Gastrocnemius medialis (tissue), 4 donors: ENCODE results near the gene ZNF549. TPM values are rescaled to one million over a fixed set of nuclear protein-coding genes. Genes with fewer than 3 reads are reported as not detected.

Experiments
- ATAC-seq, 2 donors: fragments of 150-250 bp; one replicate each; pipeline ENCODE4 v1.9.1; 2016
- DNase-seq, 2 donors: peaks; one replicate each; pipeline ENCODE4 v3.0.0-alpha.2; 2019
- H3K27ac ChIP-seq, 4 donors: fragments of 200-600 bp; sonication (generic); 1 replicate in 1 of 4; 2 replicates in 3 of 4; pipeline ENCODE4 v1.5.1; 2016 to 2018; ENCODE audit warnings: mild to moderate bottlenecking in 2 of 4, moderate library complexity in 1 of 4
- H3K27me3 ChIP-seq, 3 donors: fragments of 200-600 bp; sonication (generic) in 2 of 3; 1 replicate in 1 of 3; 2 replicates in 2 of 3; pipeline versions ENCODE4 v1.5.1 to v1.6.0; 2016 to 2019; ENCODE audit warnings: mild to moderate bottlenecking in 1 of 3, moderate library complexity in 1 of 3
- H3K36me3 ChIP-seq, 2 donors: fragments of 200-600 bp; sonication (generic) in 1 of 2; one replicate each; pipeline ENCODE4 v1.5.1; 2017 to 2018
- H3K4me1 ChIP-seq, 2 donors: fragments of 200-600 bp; sonication (generic) in 1 of 2; one replicate each; pipeline ENCODE4 v1.5.1; 2016 to 2017; ENCODE audit warnings: mild to moderate bottlenecking in 2 of 2
- H3K4me3 ChIP-seq, 4 donors: fragments of 200-600 bp; sonication (generic) in 3 of 4; 1 replicate in 1 of 4; 2 replicates in 3 of 4; pipeline ENCODE4 v1.5.1; 2016 to 2019; ENCODE audit warnings: mild to moderate bottlenecking in 2 of 4
- H3K9me3 ChIP-seq, 3 donors: fragments of 200-600 bp; sonication (generic) in 2 of 3; 1 replicate in 1 of 3; 2 replicates in 2 of 3; pipeline ENCODE4 v1.5.1; 2016 to 2019
- POLR2A ChIP-seq, 2 donors: fragments of 450-650 bp; IDR thresholded peaks; one replicate each; pipeline ENCODE4 v1.6.1; 2017; ENCODE audit warnings: antibody characterized with exemption in 2 of 2, mild to moderate bottlenecking in 2 of 2, moderate library complexity in 2 of 2
- in situ Hi-C, 4 donors: fragments of 200-750 bp; cut with MboI; loops; one replicate each; pipeline versions ENCODE4 v1.15.0 to v1.8.0; 2017; ENCODE audit warnings: low sequenced_read_pairs in 4 of 4
- intact Hi-C: fragments of 100-400 bp; cut with DNase I; formaldehyde crosslinking; loops from one replicate; pipeline ENCODE4 v1.15.1; 2023; ENCODE audit warnings: low total_unique reads
- total RNA-seq, 4 donors: library from RNA; depleted of rRNA; stranded (reverse); fragments of >200 nt; gene quantifications; one replicate each; pipeline versions ENCODE4 v1.1.0 to v1.2.3, GENCODE V29; 2016
- TF ChIP-seq, protein P1 (sequence below), 5 experiments: fragments of 450-650 bp in 3 of 5; fragments of 200-600 bp in 2 of 5; sonication (generic) in 2 of 5; IDR thresholded peaks in 4 of 5; conservative IDR thresholded peaks in 1 of 5; 1 replicate in 4 of 5; 2 replicates in 1 of 5; pipeline ENCODE4 v1.5.1; 2016 to 2019; ENCODE audit warnings: antibody characterized with exemption in 5 of 5, mild to moderate bottlenecking in 3 of 5, moderate library complexity in 3 of 5

The ZNF549 gene
- total RNA-seq, 4 donors from 2014 or later = 1.7 to 3.4 (median 2.3) TPM

DNA sequence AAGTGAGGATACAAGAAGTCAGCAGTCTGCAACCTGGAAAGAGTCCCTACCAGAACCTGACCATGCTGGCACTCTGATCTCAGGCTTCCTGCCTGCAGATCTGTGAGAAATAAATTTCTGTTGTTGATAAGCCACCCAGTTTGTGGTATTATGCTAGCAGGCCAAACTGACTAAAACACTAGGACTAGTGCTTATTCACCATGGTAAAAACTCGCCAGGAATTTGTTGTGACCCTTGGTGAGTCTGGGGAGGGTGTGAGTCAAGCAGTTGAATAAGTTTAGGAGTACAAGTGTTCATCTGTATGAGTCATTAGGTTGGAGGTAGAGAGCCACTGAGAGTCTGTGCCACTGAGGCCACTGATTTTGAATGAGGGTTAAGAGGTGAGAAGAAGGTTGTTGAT, 60.4 kb downstream of the ZNF549 start:
- TF ChIP-seq POLR2A (IDR thresholded peaks at IDR 0.05) = no peak
- TF ChIP-seq, protein P1, sequence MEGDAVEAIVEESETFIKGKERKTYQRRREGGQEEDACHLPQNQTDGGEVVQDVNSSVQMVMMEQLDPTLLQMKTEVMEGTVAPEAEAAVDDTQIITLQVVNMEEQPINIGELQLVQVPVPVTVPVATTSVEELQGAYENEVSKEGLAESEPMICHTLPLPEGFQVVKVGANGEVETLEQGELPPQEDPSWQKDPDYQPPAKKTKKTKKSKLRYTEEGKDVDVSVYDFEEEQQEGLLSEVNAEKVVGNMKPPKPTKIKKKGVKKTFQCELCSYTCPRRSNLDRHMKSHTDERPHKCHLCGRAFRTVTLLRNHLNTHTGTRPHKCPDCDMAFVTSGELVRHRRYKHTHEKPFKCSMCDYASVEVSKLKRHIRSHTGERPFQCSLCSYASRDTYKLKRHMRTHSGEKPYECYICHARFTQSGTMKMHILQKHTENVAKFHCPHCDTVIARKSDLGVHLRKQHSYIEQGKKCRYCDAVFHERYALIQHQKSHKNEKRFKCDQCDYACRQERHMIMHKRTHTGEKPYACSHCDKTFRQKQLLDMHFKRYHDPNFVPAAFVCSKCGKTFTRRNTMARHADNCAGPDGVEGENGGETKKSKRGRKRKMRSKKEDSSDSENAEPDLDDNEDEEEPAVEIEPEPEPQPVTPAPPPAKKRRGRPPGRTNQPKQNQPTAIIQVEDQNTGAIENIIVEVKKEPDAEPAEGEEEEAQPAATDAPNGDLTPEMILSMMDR (IDR thresholded peaks at IDR 0.05 in 4 of 5, conservative IDR thresholded peaks at IDR 0.05 in 1 of 5) = no peak
- peaks cover 8 to 49% of the 10 kb centered on the region in 2 donors for H3K36me3 ChIP-seq
- H3K4me3 ChIP-seq = no peak overlapping the region
- in situ Hi-C loops (no loop called here), intact Hi-C loops (no loop called here)
- no peak overlapping the region for H3K27ac ChIP-seq
- ATAC-seq = no peak
- no peaks in the 10 kb centered on the region for H3K27me3 ChIP-seq
- no peak for DNase-seq
- H3K9me3 ChIP-seq = peaks cover 4 to 32% (median 10%) of the 10 kb centered on the region in 3 donors
- H3K4me1 ChIP-seq = peaks cover 10 to 14% of the 10 kb centered on the region in 2 donors

DNA sequence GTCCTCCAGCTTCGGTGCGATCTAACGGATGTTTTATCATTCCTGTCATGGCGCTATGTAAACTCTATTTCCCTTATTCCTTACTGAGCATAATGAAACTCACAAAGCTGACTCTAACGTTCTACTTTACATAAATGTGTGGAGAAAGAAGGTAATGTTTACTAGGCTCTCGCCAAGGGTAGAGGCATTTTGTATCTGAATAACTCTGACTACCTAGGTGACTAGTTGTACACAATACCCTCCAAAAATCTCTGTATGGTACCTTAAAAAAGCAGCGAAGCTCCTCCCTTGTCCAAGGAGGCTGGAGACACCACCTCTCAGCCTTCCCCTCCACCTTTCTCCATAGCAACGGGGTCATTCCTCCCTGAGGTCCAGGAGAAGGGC, 72.2 kb downstream of the ZNF549 start:
- H3K4me3 ChIP-seq = peak overlapping the region; percentile 76 to 98 (median 79)
- H3K36me3 ChIP-seq = peaks cover 0 to 11% of the 10 kb centered on the region in 2 donors
- no peak for TF ChIP-seq POLR2A (IDR thresholded peaks at IDR 0.05)
- TF ChIP-seq, protein P1 (IDR thresholded peaks at IDR 0.05 in 4 of 5, conservative IDR thresholded peaks at IDR 0.05 in 1 of 5) = no peak
- H3K27ac ChIP-seq = peak overlapping the region; percentile 22 to 70 (median 50)
- peak in 1 of 2 donors; percentile 11 for ATAC-seq
- peaks cover 0 to 6% (median 5%) of the 10 kb centered on the region in 3 donors for H3K9me3 ChIP-seq
- in situ Hi-C loops (no loop called here), intact Hi-C loops (loop anchor here (1.0 to 2.0 kb wide), 3 partner anchors 15 to 40 kb away; partner anchors contain the start of genes ZNF134 and ZNF550)
- H3K4me1 ChIP-seq = peaks cover 7 to 9% of the 10 kb centered on the region in 2 donors
- no peak for DNase-seq
- H3K27me3 ChIP-seq = no peaks in the 10 kb centered on the region

DNA sequence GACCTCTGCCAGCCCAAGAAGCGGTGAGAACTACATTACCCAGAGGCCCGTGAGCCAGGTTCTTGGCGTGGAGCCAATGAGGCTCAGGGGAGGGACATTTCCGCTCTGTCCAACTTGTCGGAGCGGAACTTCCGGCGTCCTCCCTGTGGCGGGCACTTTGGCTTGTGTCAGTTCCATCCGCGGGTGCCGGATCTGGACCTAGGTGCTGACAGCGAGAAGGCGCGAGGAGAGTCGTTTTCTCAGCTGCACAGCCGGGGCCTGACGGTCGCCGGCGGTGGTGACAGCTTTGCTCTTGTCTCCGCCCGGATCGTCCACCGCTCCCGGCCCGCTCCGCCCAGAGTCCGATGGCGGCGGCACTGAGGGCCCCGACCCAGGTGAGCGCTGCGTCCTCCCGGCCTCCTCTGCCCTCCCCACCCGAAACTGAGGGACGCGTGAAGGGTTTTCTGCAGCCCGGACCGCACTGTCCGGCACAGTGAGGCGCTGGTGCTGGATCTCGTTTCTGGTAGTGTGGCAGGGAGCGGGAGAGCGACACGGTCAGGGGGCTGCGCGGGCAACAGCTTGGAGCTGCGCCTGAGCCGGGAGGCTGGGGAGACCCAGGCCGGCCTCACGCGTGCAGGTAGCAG, 72.7 kb downstream of the ZNF549 start, which contains the start of gene ZNF530:
ZNF530 (plus strand) TSS at position 125 of the 623 bp plus-strand sequence. CDS start 4,461 bp downstream, outside the sequence.
- TF ChIP-seq, protein P1 (IDR thresholded peaks at IDR 0.05 in 4 of 5, conservative IDR thresholded peaks at IDR 0.05 in 1 of 5) = no peak
- no peak for TF ChIP-seq POLR2A (IDR thresholded peaks at IDR 0.05)
- intact Hi-C loops = loop anchor here (1.0 to 2.0 kb wide), 3 partner anchors 15 to 41 kb away; partner anchors contain the start of genes ZNF134 and ZNF550
- ATAC-seq (peak; percentile 100), DNase-seq (peak; percentile 89 to 91)
- Histone ChIP-seq H3K27ac (peak within 1 kb of the TSS; percentile 22 to 70 (median 50)), H3K36me3 (peaks cover 0 to 16% of the 10 kb centered on the region in 2 donors), H3K4me1 (peaks cover 7 to 9% of the 10 kb centered on the region in 2 donors), H3K27me3 (no peaks in the 10 kb centered on the region), H3K4me3 (peak within 1 kb of the TSS; percentile 76 to 98 (median 79)), H3K9me3 (peaks cover 0 to 6% (median 6%) of the 10 kb centered on the region in 3 donors)
- in situ Hi-C loops = no loop called here

DNA sequence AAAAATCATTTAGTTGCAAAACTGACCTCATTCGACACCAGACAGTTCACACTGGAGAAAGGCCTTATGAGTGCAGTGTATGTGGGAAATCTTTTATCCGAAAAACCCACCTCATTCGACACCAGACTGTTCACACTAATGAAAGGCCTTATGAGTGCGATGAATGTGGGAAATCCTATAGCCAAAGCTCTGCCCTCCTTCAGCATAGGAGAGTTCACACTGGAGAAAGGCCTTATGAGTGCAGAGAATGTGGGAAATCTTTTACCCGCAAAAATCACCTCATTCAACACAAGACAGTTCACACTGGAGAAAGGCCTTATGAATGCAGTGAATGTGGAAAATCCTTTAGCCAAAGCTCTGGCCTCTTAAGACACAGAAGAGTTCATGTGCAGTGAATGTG, 79.8 kb downstream of the ZNF549 start:
- Histone ChIP-seq H3K27me3 (no peaks in the 10 kb centered on the region), H3K4me3 (no peak overlapping the region), H3K4me1 (no peaks in the 10 kb centered on the region), H3K27ac (no peak overlapping the region), H3K9me3 (peaks cover 0 to 11% (median 3%) of the 10 kb centered on the region in 3 donors), H3K36me3 (peaks cover 8 to 40% of the 10 kb centered on the region in 2 donors)
- in situ Hi-C loops (no loop called here), intact Hi-C loops (no loop called here)
- TF ChIP-seq, protein P1 (IDR thresholded peaks at IDR 0.05 in 4 of 5, conservative IDR thresholded peaks at IDR 0.05 in 1 of 5) = no peak
- TF ChIP-seq POLR2A (IDR thresholded peaks at IDR 0.05) = no peak
- ATAC-seq = no peak
- DNase-seq = no peak

Other genes starting within 250 kb of the ZNF549 start
- gene ZNF460, start 246.9 kb upstream of the ZNF549 start, total RNA-seq = 10 to 100 TPM; 20.2 to 63.3 (median 42.3) TPM
- gene ZNF543, start 206.9 kb upstream of the ZNF549 start, total RNA-seq = 10 to 100 TPM in 1 of 4 donors, 1 to 10 TPM in 3; 5.8 to 11.5 (median 8.3) TPM
- gene ZNF304, start 176.1 kb upstream of the ZNF549 start, total RNA-seq = 1 to 10 TPM; 4.1 to 6.5 (median 4.8) TPM
- gene TRAPPC2B, start 163.8 kb upstream of the ZNF549 start, total RNA-seq = 10 to 100 TPM; 34.4 to 47.4 (median 40.8) TPM
- gene ZNF547, start 163.8 kb upstream of the ZNF549 start, total RNA-seq = 1 to 10 TPM in 3 of 4 donors, under 1 TPM in 1; 0.58 to 4.4 (median 2.6) TPM
- 10 to 100 TPM in 1 of 4 donors, 1 to 10 TPM in 3; 6.1 to 10.4 (median 8.3) TPM for gene ZNF548, start 137.5 kb upstream of the ZNF549 start, total RNA-seq
- gene ZNF17, start 116.2 kb upstream of the ZNF549 start, total RNA-seq = 1 to 10 TPM; 3.3 to 6.4 (median 5.4) TPM
- 10 to 100 TPM in 1 of 4 donors, 1 to 10 TPM in 3; 3.1 to 11.4 (median 3.9) TPM for gene ZNF749, start 92.0 kb upstream of the ZNF549 start, total RNA-seq
- gene VN1R1, start 70.2 kb upstream of the ZNF549 start, total RNA-seq = 1 to 10 TPM in 2 of 4 donors, under 1 TPM in 1, not detected in 1; 0.60 to 3.2 (median 1.3) TPM
- gene ZNF772, start 49.8 kb upstream of the ZNF549 start, total RNA-seq = 10 to 100 TPM in 3 of 4 donors, 1 to 10 TPM in 1; 8.3 to 26.7 (median 17.6) TPM
- 10 to 100 TPM in 2 of 4 donors, 1 to 10 TPM in 2; 4.6 to 25.2 (median 10.5) TPM for gene ZNF419, start 39.6 kb upstream of the ZNF549 start, total RNA-seq
- 1 to 10 TPM; 1.2 to 6.5 (median 3.4) TPM for gene ZNF773, start 27.4 kb upstream of the ZNF549 start, total RNA-seq
- gene ZNF550, start 32.5 kb downstream of the ZNF549 start, total RNA-seq = 1 to 10 TPM in 3 of 4 donors, under 1 TPM in 1; 0.87 to 9.1 (median 2.6) TPM
- 1 to 10 TPM in 2 of 4 donors, under 1 TPM in 2; 0.87 to 2.0 (median 1.4) TPM for gene ZNF416, start 51.6 kb downstream of the ZNF549 start, total RNA-seq
- gene ZIK1, start 56.8 kb downstream of the ZNF549 start, total RNA-seq = 1 to 10 TPM in 2 of 4 donors, under 1 TPM in 2; 0.71 to 2.0 (median 1.1) TPM
- gene ZNF530, start 72.5 kb downstream of the ZNF549 start, total RNA-seq = 1 to 10 TPM in 3 of 4 donors, under 1 TPM in 1; 0.86 to 4.2 (median 3.4) TPM
- gene ZNF134, start 86.9 kb downstream of the ZNF549 start, total RNA-seq = 10 to 100 TPM in 1 of 4 donors, 1 to 10 TPM in 3; 4.2 to 13.1 (median 8.0) TPM
- 1 to 10 TPM; 2.9 to 5.5 (median 4.3) TPM for gene ZNF211, start 105.8 kb downstream of the ZNF549 start, total RNA-seq
- gene ZSCAN4, start 141.6 kb downstream of the ZNF549 start, total RNA-seq = not detected
- 1 to 10 TPM in 3 of 4 donors, under 1 TPM in 1; 0.95 to 5.8 (median 2.4) TPM for gene ZNF551, start 154.6 kb downstream of the ZNF549 start, total RNA-seq
- gene ZNF154, start 181.8 kb downstream of the ZNF549 start, total RNA-seq = 1 to 10 TPM in 2 of 4 donors, under 1 TPM in 2; 0.49 to 2.8 (median 0.97) TPM
- gene ZNF671, start 200.3 kb downstream of the ZNF549 start, total RNA-seq = 10 to 100 TPM in 1 of 4 donors, 1 to 10 TPM in 3; 3.9 to 10.1 (median 5.8) TPM
- gene ZNF776, start 219.5 kb downstream of the ZNF549 start, total RNA-seq = 1 to 10 TPM; 5.0 to 8.1 (median 8.0) TPM
- 10 to 100 TPM in 1 of 4 donors, 1 to 10 TPM in 3; 7.6 to 13.3 (median 9.2) TPM for gene ZNF586, start 242.3 kb downstream of the ZNF549 start, total RNA-seq